ENCODE measurements around the gene NLRC5.

The NLRC5 gene

GRCh38 chr16:56988948-56989945 lies at the start of gene NLRC5:
TSS of gene NLRC5 (plus strand) at chr16:56989557. CDS start at chr16:57020713, 31,156 bp downstream.
- no peak for FAIRE-seq

GRCh38 chr16:56939801-56940200 lies 49.6 kb upstream of the NLRC5 start:
- FAIRE-seq = no peak

DNA sequence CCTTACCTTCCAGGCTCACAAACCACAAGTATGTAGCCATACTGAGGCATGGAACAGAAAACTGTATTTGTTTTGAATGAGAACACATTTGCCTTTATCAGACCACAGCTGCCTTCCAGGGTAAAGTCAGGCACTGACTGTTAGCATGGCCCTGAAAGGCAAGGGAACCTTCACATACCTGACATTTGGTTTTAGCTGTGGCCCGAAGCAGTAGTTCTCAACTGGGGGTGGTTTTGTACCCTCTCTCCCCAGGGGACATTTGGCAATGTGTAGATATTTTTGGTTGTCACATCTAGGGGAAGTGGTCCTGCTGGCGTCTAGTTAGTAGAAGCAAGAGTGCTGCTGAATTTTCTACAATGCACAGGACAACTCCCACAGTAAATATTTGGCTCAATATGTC lies 48.3 kb upstream of the NLRC5 start:
- FAIRE-seq = no peak

DNA sequence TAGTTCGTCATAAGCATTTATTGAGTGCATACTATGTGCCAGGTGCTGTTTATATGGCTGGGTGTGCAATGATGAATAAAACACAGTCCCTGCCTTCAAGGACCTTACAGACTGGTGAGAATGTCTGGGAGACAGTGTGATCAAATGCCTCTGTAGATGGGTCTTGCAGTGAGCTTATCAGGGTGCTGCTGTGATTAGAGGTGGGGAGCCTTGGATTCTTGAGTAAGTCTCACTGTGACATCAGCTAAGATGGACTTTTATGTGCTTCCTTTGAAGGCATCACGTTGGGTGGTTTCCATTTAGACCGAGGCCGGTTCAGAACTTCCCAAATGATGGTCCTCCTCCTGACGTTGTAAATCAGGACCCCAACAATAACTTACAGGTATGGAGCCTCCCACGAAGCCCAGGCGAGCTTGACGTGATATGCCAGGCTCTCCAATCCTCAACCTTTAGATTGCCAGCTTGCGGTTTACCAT lies 47.5 kb upstream of the NLRC5 start:
- no peak for FAIRE-seq

- no peak for FAIRE-seq
Measured at GRCh38 chr16:56943761-56944375, 45.5 kb upstream of the NLRC5 start.

DNA sequence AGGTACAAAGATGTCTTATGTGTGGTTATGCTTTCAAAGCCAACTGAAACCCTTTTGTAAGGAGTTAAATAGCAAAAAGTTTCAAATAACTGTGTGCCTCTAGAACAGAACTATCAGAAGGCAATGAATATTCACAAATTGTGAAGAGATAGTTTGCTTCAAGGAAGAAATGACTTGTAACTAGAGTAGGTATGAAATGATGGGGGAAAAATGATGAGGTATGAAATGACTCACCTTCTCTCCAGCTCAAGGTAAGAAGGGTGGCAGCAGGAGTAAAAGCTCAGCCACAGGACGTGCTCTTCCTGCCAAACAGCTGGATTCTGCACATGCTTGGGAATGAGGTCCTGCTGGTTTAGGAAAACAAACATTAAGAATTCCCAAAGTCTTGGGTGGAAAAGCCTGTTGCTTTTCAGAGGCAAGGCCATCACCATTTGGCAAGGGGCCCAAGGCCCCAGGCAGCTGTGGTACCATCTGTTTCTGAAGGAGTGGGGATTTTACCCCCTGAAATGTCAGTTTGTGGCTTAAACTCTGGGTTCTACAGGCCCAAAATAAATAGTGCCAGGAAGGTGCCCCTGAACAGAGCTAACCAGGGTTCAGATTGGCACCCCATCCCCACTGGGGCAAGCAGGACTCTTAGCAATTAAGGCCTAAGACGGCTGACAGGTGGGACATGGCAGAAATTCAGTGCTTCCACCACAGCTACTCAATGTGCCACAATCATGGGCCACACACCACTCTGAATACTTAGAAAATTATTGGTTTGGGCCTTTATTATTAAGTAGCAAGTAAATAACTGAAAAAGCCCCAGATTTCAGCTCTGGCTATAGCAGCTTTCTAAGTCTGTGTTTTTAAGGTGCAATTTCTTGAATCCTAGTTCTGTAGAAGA lies 44.2 kb upstream of the NLRC5 start:
- FAIRE-seq = no peak

DNA sequence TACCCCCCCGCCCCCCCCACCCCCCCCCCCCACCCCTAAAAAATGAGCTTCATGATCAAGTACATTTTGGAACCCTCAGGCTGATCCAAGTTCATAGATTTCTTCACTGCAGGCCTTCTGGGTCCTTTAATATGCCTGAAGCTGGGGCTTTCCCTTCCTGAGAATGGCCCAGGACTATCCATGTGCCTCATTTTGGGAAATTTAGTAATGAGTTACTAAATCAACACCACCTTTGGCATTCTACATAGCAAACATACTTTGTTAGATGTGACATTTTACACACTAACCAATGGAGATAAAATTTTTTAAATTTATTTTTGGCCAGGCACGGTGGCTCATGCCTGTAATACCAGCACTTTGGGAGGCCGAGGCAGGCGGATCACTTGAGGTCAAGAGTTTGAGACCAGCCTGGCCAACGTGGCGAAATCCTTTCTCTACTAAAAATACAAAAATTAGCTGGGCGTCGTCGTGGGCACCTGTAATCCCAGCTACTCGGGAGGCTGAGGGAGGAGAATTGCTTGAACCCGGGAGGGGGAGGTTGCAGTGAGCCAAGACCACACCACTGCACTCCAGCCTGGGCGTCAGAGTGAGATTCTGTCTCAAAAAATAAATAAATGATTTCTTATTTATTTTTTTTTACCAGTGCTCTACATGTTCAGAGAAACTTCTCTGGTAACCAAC lies 43.4 kb upstream of the NLRC5 start:
- no peak for FAIRE-seq

DNA sequence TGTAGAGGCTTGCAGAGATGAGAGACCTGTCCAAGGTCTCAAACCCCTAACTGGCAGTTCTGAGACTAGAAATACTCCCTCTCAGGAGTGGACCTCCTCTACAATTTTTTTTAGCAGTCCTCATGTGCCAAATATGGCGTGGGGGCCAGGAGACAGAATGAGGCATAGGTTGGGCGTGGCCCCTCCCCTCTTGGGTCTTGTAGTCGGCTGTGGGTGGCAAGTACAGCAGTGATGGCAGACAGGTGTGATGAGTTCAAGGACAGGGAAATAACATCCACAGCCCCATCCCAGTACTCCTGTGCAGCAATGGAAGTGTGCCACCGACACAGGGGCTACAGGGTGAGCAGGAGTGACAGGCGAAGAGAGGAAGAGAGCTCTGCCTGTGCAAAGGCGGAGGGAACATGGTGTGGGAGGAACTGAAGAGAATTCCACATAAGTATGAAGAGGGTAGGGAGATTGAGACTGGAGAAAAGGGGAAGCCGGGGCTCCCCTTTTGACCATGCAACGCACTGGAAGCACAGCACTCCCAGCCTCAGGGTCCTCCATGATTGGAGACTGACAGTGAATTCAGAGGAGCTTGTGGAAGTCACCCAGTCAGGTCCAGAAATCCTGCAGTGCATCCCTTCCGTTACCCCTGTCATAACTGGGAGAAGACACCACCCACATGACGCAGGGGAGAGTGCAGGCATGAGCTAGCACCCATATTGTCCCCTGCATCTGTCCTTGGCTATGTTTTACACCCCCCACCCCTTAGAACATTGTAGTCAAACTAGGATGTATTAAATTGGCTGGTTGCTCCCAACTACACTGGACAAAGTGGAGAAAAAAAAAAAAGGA lies 42.4 kb upstream of the NLRC5 start:
- no peak for FAIRE-seq

DNA sequence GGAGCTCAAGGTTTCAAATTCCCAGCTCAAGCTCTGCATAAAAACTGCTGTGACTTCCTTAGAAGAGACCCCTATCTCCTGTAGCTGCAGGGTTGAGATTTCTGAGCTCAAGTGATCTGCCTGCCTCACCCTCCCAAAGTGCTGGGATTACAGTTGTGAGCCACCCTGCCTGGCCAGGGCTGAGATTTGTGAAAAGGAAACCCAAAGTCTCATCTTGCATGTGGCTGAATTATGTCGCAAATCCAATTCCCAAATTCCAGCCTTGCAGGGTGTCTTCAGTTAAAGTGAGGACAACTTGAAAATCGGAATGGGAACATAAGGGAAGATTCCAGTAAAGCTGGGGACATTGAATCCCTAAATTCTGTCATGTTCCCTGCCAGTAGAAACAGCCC lies 41.8 kb upstream of the NLRC5 start:
- FAIRE-seq = no peak

DNA sequence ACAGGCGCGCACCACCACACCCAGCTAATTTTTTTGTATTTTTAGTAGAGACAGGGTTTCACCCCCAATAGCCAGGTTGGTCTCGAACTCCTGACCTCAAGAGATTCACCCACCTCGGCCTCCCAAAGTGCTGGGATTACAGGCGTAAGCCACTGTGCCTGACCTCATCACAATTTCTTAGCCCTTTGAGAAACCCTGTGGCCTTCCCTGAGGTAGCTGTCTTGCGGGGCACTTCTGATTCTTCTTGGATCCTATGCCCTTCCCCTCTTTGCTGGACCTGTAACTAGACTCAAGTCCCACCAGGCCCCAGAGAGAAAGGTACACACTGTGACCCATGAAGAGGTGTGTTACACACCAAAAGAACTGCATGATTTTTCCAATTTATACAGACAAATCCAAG lies 41.1 kb upstream of the NLRC5 start:
- FAIRE-seq = no peak

GRCh38 chr16:56950051-56950450 lies 39.3 kb upstream of the NLRC5 start:
- FAIRE-seq = no peak

GRCh38 chr16:56950455-56950854 lies 38.9 kb upstream of the NLRC5 start:
- FAIRE-seq = no peak

- no peak for FAIRE-seq
Measured at GRCh38 chr16:56950881-56951771, 38.2 kb upstream of the NLRC5 start.

DNA sequence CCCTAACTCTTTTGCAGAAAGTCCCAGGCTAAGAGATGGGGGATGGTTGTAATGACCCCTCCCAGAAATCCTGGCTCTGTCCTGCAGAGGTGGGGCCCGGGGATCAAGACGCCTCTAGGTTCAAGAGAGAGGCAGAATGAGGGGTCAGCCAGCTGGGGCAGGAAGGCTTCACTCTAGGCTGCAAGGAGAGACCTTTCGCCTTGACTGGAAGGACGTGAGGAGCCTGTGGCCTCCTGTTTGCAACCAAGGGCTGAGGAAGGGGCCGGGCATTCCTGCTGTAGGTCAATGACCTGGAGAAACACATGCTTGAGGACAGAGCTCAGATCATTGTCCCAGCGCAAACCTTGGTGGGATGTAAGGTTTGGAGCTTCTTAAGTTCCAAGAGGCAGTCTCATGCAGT lies 36.4 kb upstream of the NLRC5 start:
- FAIRE-seq = no peak

- no peak for FAIRE-seq
Measured at GRCh38 chr16:56956076-56956475, 33.3 kb upstream of the NLRC5 start.

- no peak for FAIRE-seq
Measured at GRCh38 chr16:56956756-56957155, 32.6 kb upstream of the NLRC5 start.

- FAIRE-seq = no peak
Measured at GRCh38 chr16:56960681-56961281, 28.6 kb upstream of the NLRC5 start.

DNA sequence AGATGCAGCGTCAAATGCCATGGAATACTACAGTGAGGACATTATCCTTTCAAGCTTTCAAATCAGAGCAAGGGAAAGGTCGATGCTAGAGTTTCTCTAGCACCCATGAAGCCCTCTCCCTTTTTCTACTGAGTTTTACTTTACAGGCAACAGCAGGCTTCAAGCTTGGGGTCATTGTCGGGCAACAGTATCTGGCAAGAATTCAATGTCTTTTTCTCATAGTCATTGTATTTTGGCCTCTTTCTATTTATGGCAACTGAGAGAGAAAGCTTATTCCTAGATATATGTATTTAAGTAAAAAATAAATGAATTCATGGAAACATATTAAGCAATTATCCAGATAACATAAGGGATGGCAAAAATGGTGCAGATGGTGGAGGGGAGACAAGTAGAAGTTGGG lies 28.0 kb upstream of the NLRC5 start:
- FAIRE-seq = no peak

DNA sequence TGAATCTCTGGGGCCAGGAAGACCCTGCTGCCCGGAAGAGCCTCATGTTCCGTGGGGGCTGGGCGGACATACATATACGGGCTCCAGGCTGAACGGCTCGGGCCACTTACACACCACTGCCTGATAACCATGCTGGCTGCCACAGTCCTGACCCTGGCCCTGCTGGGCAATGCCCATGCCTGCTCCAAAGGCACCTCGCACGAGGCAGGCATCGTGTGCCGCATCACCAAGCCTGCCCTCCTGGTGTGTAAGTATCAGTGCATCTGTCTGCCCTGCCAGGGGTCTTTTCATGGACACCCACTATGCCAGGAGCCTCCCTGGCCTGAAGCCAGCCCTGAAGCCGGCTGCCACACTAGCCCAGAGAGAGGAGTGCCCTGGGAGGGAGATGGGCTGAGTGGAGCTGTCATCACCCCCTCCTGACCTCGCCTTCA lies 27.5 kb upstream of the NLRC5 start, which contains the start of gene CETP:
TSS of gene CETP (plus strand) at position 100 of the 431 bp plus-strand sequence. CDS start at position 130, 30 bp downstream.
- FAIRE-seq = no peak

Measured in islet of Langerhans (tissue), 1 donor.